CD4-positive, alpha-beta T cell treated with Interleukin-17A for 1 hour (primary cell): ENCODE measurements around the gene OSBPL10.

Experiments used
- DNase-seq: peaks from one replicate; pipeline ENCODE4 v3.0.0-alpha.2; 2020

OSBPL10 gene

GRCh38 chr3:31920310-31920709 is 60.8 kb downstream of the OSBPL10 start:
- DNase-seq = no peak

GRCh38 chr3:31919528-31919927 is 61.5 kb downstream of the OSBPL10 start:
- no peak for DNase-seq

- no peak for DNase-seq
Observed at GRCh38 chr3:31918179-31919150, 62.6 kb downstream of the OSBPL10 start.

DNA sequence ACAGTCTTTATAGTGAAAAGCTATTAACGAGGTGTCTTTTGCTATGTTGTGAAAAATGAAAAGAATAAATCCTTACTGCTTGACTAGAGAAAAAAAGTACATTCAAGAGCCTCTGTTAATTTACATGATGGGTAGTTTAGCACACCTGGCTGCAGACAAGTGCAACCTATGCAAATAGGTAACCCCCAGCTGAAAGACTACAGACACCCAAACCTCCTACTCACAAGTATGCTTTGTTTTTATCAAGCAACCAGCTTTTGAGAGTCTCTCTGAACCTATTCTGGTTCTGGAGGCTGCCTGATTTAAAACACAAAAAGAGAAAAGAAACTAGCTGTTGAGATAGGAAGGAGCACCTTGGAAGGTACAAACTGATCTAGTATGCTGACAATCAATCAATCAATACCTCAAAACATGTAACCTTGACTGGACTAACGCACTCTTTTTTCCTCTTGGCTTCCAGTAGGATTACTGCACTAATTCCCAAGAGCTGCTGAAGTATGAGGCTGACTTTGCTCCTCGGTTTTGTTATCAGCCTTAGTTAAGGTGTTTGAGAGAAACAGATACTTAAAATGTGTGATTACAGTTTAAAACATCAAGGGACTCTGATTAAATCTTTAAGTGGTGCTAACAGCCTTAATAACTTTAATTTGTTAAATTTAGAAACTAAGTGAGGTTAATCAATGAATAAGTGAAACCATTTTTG is 63.6 kb downstream of the OSBPL10 start:
- no peak for DNase-seq

- no peak for DNase-seq
Observed at GRCh38 chr3:31911643-31912042, 69.4 kb downstream of the OSBPL10 start.

DNA sequence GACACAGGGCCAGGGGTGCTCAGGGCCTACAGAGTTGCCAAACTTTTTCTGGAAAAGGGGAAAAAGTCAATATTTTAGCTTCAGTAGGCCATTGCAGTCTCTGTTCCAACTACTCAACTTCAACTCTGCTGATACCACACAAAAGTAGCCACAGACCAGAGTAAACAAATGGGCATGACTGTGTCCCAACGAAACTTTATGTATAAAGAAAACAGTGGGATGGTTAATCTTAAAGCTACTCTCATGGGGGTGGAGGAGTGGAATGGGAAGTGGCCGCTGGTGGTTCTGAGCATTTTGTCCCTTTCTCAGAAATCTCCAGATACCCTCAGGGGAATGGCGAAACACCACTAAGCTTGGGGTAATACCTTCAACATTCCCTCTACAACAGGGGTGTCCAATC is 69.9 kb downstream of the OSBPL10 start:
- no peak for DNase-seq

DNA sequence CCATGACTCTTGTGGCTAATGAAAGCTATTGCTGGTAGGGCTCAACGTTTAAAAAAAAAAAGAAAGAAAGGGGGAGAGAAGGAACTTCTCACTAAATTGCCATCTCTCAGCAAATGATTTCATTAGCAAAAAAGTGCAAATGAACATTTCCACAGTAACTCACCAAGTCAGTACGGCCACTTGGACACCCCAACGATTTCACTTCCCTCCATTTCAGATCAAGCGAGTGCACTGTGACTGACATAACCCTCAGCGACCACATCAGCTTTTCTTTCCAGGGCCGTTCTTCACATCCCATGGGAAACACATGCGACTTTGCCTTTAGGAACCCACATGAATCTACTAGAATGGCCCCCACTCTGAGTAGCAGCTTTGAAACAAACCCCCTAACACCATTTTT is 71.6 kb downstream of the OSBPL10 start:
- no peak for DNase-seq

- DNase-seq = no peak
Observed at GRCh38 chr3:31908391-31909097, 72.5 kb downstream of the OSBPL10 start.

DNA sequence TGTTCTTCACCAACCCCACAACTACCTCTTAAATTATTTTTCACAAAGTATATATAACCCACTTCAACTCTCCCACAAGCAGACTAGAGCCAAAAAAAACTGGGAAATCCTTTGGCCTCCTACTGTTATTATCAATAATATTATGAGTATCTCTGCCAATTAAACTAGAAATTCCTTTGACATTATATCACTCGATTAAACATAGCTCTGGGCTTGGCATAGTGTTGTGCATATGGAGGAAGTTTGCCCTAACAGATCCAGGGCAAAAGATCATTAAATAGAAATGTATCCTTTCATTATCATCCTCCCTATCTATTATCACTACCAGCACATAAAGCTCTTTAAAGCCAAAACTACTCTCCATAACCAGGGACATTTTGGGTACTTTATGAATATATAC is 74.9 kb downstream of the OSBPL10 start:
- DNase-seq = no peak

DNA sequence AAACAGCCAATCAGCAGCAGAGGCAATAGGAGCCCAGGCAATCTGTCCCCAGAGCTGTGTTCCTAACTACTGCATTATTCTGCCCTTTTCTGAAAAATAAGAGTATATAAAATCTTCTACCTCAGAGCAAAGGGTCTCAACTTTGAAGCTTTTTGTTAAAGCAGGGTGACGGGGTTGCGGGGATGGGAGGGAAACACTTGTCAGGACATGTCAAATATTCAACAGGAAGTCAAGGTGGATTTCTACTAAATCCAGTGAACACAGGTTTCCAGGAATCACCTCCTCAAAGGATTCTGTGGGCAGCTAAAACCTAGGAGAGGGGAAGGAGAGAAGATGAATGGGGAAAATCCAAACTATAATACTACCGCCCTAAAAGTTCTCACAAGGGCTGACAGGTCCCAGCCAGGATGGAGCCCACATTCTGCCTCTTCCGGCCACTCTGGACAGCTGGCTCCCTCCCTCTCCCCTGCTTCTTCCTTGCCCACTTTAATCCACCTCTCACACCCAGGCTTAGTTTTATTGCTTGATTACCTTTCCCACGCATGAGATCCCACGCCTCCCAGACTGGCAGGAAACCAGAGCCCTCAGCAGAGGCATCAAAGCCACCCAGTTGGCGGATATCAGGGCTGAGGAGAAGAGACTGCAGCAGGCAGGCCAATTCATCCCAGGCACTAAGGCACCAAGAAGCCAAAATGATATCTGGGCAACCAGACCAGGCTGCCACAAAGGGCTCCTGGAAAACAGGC is 77.2 kb downstream of the OSBPL10 start:
- no peak for DNase-seq

DNA sequence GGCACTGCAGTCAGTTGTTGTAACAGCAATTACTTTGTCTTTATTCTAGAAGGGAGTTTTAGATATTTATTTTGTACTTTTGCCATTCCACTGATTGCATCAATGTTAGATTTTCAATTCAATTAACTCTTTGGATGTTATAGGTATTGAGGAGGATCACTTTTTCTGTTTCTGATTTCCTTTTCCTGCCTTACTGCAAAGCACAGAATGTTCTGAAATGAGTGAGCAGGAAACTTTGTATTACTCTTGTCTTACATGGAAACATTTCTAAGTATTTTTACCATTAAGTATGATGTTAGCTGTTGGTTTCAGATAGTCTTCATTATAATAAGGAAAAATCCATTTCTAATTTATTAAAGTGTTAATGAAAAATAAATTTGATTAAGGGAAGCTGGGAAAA is 80.5 kb downstream of the OSBPL10 start:
- DNase-seq = no peak

GRCh38 chr3:31896648-31897433 is 84.2 kb downstream of the OSBPL10 start:
- no peak for DNase-seq

GRCh38 chr3:31896026-31896425 is 85.0 kb downstream of the OSBPL10 start:
- no peak for DNase-seq

DNA sequence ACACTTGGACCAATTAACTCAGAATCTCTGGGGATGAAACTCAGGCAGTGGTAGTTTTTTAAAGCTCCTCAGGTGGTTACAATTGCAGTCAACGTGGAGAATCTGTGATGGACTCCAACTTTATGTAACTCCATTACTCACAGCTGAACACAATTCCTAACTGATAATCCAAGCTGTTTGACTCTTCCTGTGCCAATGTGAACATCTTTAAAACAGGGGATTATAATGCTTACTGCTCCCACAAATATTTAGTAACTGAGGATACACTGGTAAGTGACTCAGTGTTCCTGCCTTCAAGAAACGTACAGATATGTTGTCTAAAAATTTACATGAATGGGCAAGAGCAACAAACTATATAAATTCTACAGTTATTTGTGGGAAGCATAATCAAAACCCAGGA is 85.6 kb downstream of the OSBPL10 start:
- DNase-seq = no peak

- no peak for DNase-seq
Observed at GRCh38 chr3:31892916-31893573, 88.0 kb downstream of the OSBPL10 start.

- no peak for DNase-seq
Observed at GRCh38 chr3:31892500-31892899, 88.6 kb downstream of the OSBPL10 start.

DNA sequence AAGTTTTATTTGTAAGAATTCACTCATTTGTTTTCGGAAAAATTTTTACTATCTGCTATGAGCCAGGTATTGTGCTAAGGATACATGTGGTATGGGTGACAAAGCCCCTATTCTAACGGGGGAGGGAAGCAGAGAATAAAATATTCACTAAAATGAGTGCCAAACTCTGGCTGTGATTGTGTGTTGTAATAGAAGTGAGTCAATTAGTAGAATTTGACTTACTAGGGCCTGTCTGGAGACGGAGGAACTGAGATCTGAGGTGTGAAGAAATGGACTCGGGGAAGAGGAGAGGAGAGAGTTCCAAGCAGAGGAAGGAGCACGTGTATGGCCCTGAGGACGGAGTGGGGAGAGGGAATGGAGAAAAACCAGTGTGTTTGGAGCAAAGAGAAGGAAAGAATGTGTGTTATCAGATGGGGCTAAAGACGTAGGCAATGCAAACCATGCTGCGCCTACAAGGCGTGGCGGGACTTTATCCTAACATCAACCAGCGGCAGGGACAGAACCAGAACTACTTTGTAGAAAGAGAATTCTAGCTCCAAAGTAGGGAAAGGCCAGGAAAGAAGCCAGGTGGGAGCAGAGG is 89.1 kb downstream of the OSBPL10 start:
- no peak for DNase-seq

DNA sequence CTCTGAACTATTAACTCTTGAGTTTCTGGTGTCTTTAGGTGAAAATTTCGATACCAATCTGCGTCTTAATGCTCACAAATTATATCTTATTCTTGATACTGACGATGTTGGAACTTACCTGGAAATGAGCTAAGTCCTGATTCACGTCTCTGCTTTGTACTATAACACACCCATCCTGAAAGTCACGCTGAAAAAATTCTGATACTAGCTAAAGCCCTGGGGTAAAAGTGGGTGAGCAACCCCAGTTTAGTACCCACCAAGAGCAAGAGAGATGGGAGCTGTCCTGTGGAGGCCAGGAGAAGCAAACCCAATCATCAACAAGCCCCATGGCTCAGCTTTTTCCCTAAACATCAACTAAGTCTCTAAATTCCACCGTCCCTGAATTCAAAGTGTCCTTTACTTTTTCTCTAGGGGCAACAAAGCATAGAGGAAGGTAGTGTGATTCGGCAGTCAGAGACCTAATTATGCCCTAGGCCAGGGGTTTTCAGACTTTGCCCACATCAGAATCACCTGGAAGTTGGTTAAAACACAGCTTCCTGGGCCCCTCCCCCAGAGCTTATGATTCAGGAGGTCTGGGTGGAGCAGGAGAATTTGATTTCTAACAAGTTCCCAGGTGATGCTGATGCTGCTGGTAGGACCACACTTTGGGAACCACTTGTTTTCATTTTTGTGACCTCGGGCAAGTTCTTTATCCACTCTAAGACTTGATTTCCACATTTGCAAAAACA is 90.2 kb downstream of the OSBPL10 start:
- no peak for DNase-seq

DNA sequence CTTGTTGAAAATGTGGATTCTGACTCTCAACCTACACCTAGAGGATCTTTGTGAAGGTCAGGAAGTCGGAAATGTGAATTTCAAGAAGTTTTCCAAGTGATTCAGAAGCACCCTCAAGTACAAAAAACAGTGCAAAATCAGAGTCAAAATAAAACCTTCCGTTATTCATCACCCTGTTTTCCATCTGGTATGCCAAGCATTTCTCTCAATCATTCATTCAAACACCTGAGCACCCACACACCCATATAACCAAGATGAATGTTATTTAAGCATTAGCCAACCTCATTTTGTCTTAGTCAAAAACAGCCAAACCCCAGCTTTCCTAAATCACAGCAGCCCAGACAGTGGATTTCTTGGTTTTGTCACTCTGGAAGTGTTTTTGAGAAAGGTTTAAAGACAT is 91.1 kb downstream of the OSBPL10 start:
- no peak for DNase-seq

- DNase-seq = no peak
Observed at GRCh38 chr3:31885235-31885634, 95.8 kb downstream of the OSBPL10 start.
